ENCODE measurements around the gene DNASE2. TPM values are rescaled to one million over a fixed set of nuclear protein-coding genes. Genes with fewer than 3 reads are reported as not detected.

The DNASE2 gene
- total and polyA plus RNA-seq, 8 donors = 18.7 to 72.8 (median 21.7) TPM

GRCh38 chr19:12864721-12865715, 16.2 kb downstream of the DNASE2 start:
- Histone ChIP-seq H3K36me3 (no peaks in the 10 kb centered on the region), H3K4me3 (no peak overlapping the region), H3K27ac (no peak overlapping the region), H3K4me1 (peaks cover 0 to 12% of the 10 kb centered on the region in 2 donors), H3K9me3 (no peaks in the 10 kb centered on the region), H3K27me3 (peaks cover 0 to 10% of the 10 kb centered on the region in 2 donors)
- ATAC-seq = no peak
- no peak for DNase-seq
- intact Hi-C loops (cut with DNase I) = no loop called here
- TF ChIP-seq CTCF (IDR thresholded peaks at IDR 0.05) = no peak

- H3K27me3 ChIP-seq = peaks cover 0 to 10% of the 10 kb centered on the region in 2 donors
- no peak for ATAC-seq
- no peak overlapping the region for H3K27ac ChIP-seq
- intact Hi-C loops (cut with DNase I) = no loop called here
- no peaks in the 10 kb centered on the region for H3K9me3 ChIP-seq
- H3K36me3 ChIP-seq = no peaks in the 10 kb centered on the region
- no peak for DNase-seq
- H3K4me1 ChIP-seq = peaks cover 0 to 12% of the 10 kb centered on the region in 2 donors
- TF ChIP-seq CTCF (IDR thresholded peaks at IDR 0.05) = no peak
- H3K4me3 ChIP-seq = no peak overlapping the region
These were observed 17.1 kb downstream of the DNASE2 start for GRCh38 chr19:12864143-12864542.

- Histone ChIP-seq H3K4me1 (no peaks in the 10 kb centered on the region), H3K36me3 (no peaks in the 10 kb centered on the region), H3K27ac (no peak overlapping the region), H3K27me3 (no peaks in the 10 kb centered on the region), H3K4me3 (no peak overlapping the region), H3K9me3 (peaks cover 0 to 4% of the 10 kb centered on the region in 2 donors)
- ATAC-seq (no peak), DNase-seq (no peak)
- intact Hi-C loops (cut with DNase I) = no loop called here
- no peak for TF ChIP-seq CTCF (IDR thresholded peaks at IDR 0.05)
These were observed 21.7 kb downstream of the DNASE2 start for GRCh38 chr19:12859546-12859945.

- no peak for TF ChIP-seq CTCF (IDR thresholded peaks at IDR 0.05)
- H3K4me3 ChIP-seq = no peak overlapping the region
- no peaks in the 10 kb centered on the region for H3K27me3 ChIP-seq
- no peak overlapping the region for H3K27ac ChIP-seq
- peaks cover 0 to 4% of the 10 kb centered on the region in 2 donors for H3K9me3 ChIP-seq
- no peaks in the 10 kb centered on the region for H3K4me1 ChIP-seq
- ATAC-seq (no peak), DNase-seq (no peak)
- intact Hi-C loops (cut with DNase I) = no loop called here
- H3K36me3 ChIP-seq = no peaks in the 10 kb centered on the region
These were observed 23.0 kb downstream of the DNASE2 start for GRCh38 chr19:12858041-12858928.

GRCh38 chr19:12856653-12857052, 24.6 kb downstream of the DNASE2 start:
- Histone ChIP-seq H3K4me3 (no peak overlapping the region), H3K36me3 (no peaks in the 10 kb centered on the region), H3K27me3 (no peaks in the 10 kb centered on the region), H3K4me1 (no peaks in the 10 kb centered on the region), H3K27ac (no peak overlapping the region), H3K9me3 (peaks cover 0 to 4% of the 10 kb centered on the region in 2 donors)
- TF ChIP-seq CTCF (IDR thresholded peaks at IDR 0.05) = no peak
- intact Hi-C loops (cut with DNase I) = no loop called here
- DNase-seq (no peak), ATAC-seq (no peak)

Data from left lung (tissue), 10 donors.